AG04450 (cell line): ENCODE measurements around the gene TBRG1. TPM values are rescaled to one million over a fixed set of nuclear protein-coding genes. Genes with fewer than 3 reads are reported as not detected.
A peak's percentile ranks its signal among the peaks of the same experiment; 100 is the strongest.

Source experiments
- CTCF ChIA-PET: fragments of 300-600, 350-600 bp; formaldehyde crosslinking; extraction: SDS; loops from one replicate; lab custom pipeline; 2022; ENCODE audit warnings: antibody characterized with exemption, inconsistent platforms; lab: Charles Lee
- POLR2A ChIA-PET: fragments of 350-600 bp; formaldehyde crosslinking; extraction: SDS; loops from one replicate; lab custom pipeline; 2021; ENCODE audit warnings: antibody characterized with exemption, inconsistent platforms; lab: Yijun Ruan, JAX
- DNase-seq: peaks from one replicate; pipeline ENCODE4 v3.0.0-alpha.2; 2011; ENCODE audit warnings: low read depth, low spot score
- H3K27ac ChIP-seq: one replicate; pipeline ENCODE4 v1.5.1; 2012; ENCODE audit warnings: low read depth, low read length, control low read depth
- H3K27me3 ChIP-seq: one replicate; pipeline ENCODE4 v1.6.0; 2012; ENCODE audit warnings: low read length; ENCODE audit not compliant: control insufficient read depth, insufficient read depth
- H3K4me3 ChIP-seq: 2 replicates; pipeline ENCODE4 v1.5.1; 2011; ENCODE audit warnings: mild to moderate bottlenecking, low read depth, low read length, control low read depth
- H3K9me3 ChIP-seq: 2 replicates; pipeline ENCODE4 v1.5.1; 2012; ENCODE audit warnings: low read length; ENCODE audit not compliant: control insufficient read depth, insufficient read depth
- CTCF ChIP-seq: IDR thresholded peaks from 2 replicates; pipeline ENCODE4 v1.5.1; 2011; ENCODE audit warnings: low read depth, low read length, control low read depth, inconsistent platforms
- polyA plus RNA-seq: library from polyadenylated mRNA; depleted of rRNA; stranded (reverse); fragments of >200 nt; gene quantifications from 2 replicates; pipeline ENCODE4 v1.2.3, GENCODE V29; 2011

Gene TBRG1
- polyA plus RNA-seq, 1 experiment, result 30.9 TPM

DNA sequence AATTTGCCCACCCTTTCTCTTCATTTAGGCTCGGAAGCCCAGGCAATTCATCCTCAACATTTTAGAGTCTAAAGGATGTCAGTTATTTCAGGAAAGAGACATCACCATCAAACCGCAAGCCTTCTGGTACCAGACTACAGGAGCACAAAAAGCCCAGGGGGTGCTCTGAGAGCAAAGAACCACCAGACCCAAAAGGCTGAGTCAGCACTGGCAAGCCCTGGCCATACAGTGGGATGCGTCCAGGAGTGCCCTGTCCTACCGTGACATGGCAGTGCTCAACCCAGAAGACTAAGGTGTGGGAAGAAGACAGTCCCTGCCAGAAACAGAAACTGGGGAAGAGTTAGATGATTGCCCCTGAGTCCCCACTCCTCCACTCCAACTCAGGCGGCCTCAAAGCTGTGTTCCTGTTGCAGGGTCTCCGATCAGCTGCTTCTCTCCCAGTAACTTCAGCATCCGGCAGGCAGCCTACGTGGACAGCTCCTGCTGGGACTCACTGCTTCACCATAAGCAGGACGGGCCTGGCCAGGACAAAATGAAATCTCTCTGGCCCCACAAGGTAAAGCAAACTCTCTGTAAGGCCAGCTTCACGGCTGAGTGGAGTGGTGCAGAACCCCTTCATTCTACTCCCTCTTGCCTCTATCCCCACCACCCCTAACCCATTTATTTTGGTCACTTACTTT, 10.0 kb upstream of the TBRG1 start:
- H3K27me3 ChIP-seq, result peaks cover 12% of the 10 kb centered on the region
- H3K27ac ChIP-seq, result no peak overlapping the region
- no peak for DNase-seq
- ChIA-PET POLR2A (no interaction called here), CTCF (no interaction called here)
- no peak overlapping the region for H3K4me3 ChIP-seq
- H3K9me3 ChIP-seq, result no peaks in the 10 kb centered on the region
- no peak for TF ChIP-seq CTCF

DNA sequence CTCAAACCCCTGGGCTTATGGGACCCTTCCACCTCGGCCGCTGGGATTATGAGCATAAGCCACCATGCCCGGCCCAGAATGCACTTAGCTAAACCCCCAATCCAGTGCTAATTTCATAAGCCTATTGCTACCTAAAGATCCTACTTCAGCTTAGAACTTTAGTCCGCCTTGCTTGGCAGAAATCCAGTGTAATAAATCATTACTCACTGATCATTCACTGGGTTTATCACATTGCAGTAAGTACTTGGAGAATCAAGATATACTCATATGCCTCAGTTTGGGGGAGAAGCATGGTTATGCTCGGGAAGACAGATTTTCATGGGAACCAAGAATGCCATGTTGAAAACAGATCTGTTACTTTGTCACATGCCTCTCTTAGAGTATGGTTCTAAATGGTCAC, 3.8 kb upstream of the TBRG1 start:
- CTCF ChIA-PET, result no interaction called here
- POLR2A ChIA-PET, result no interaction called here
- H3K27me3 ChIP-seq, result peaks cover 21% of the 10 kb centered on the region

DNA sequence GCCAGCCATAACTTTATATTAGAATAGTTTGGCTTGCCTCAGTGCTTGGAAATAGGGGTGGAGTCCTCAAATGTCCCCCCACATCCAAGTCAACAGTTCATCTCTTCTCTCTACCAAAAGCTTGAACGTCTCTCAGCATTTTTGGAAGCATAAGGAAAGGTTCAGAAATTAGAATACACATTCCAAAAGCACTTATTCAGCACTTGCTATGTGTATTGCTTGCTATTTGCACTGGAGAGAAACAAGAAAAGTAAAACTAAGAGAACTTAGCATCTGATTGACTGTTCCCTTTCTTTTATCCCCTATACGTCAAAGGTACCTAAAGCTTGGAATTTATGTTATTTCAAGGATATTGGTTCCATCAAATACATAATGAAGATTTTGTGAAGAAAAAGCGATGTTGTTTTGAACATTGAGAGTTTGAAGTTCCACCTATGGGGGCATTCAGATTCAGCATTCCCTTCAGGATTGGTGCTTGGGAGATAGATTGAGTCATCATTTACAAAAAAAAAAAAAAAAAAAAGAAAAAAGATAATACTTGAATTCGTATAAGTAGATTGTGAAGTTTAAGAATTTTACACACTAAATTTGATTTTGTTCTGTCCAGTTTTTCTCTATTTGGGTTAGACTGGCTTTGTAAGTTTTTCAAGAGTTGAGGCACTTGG, 1.3 kb downstream of the TBRG1 start:
- TF ChIP-seq CTCF, result no peak
- no peak for DNase-seq
- peaks cover 12% of the 10 kb centered on the region for H3K27me3 ChIP-seq
- no peak overlapping the region for H3K27ac ChIP-seq
- H3K4me3 ChIP-seq, result peak overlapping the region; percentile 97
- POLR2A ChIA-PET, result interaction anchor here (1.6 kb wide), 1 partner anchor 176 kb away, joined by 5 read pairs; the partner anchor contains the start of gene MSANTD2
- H3K9me3 ChIP-seq, result no peaks in the 10 kb centered on the region
- CTCF ChIA-PET, result interaction anchor here (0.9 to 5.2 kb wide), 8 partner anchors 20 to 555 kb away, joined by 3 to 49 read pairs (median 7); partner anchors contain the start of gene OR8B3

More for the DNA sequence above, 3.8 kb upstream of the TBRG1 start:
- Histone ChIP-seq H3K27ac (no peak overlapping the region), H3K9me3 (no peaks in the 10 kb centered on the region), H3K4me3 (no peak overlapping the region)
- TF ChIP-seq CTCF, result no peak
- DNase-seq, result no peak

DNA sequence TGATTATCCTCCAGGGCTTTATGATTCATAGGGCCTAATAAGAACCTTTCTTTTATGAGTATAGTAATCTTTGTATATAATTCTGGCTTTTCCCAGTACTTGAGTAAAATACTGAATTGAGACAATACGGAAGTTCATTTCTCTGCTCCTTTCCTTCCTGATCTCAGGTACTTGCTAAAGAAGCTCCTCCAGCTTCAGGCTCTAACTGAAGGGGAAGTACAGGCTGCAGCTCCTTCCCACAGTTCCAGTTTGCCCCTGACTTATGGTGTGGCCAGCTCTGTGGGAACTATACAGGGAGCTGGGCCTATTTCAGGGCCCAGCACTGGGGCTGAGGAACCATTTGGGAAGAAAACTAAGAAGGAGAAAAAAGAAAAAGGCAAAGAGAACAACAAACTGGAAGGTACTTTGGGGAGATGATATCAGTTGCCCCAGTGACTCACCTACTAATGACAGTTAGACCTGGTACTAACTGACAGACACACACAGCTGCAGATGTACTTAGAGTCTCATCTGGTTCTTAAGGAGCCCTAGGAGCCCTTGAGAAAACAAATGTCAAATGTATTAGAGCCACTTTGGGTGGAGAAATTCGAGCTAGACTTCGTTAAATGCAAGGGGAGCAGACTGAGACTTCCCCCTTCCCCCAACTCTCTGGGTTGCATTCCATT, 3.0 kb downstream of the TBRG1 start:
- DNase-seq, result no peak
- ChIA-PET CTCF (interaction anchor here (0.6 to 5.2 kb wide), 6 partner anchors 8 to 554 kb away, joined by 3 to 49 read pairs (median 4); no protein-coding TSS in a partner anchor), POLR2A (no interaction called here)
- Histone ChIP-seq H3K4me3 (no peak overlapping the region), H3K9me3 (no peaks in the 10 kb centered on the region), H3K27ac (no peak overlapping the region), H3K27me3 (peaks cover 2% of the 10 kb centered on the region)
- no peak for TF ChIP-seq CTCF
